Fibroblast of pulmonary artery (primary cell): ENCODE data around the gene GSE1.

ENCODE experiments used
- DNase-seq: peaks from one replicate; pipeline ENCODE4 v3.0.0-alpha.2; 2010; ENCODE audit warnings: low read depth
- H3K4me3 ChIP-seq: replicated peaks from 2 replicates; pipeline ENCODE4 v1.5.1; 2011; ENCODE audit warnings: low read depth, mild to moderate bottlenecking, control low read depth, low read length, moderate library complexity
- CTCF ChIP-seq: IDR thresholded peaks from 2 replicates; pipeline ENCODE4 v1.5.1; 2011; ENCODE audit warnings: mild to moderate bottlenecking, control low read depth, low read length, inconsistent platforms; ENCODE audit errors: missing control alignments

The GSE1 gene

GRCh38 chr16:85653290-85653891, 40.3 kb downstream of the GSE1 start:
- no peak for TF ChIP-seq CTCF
- peak; percentile 8 for DNase-seq
- H3K4me3 ChIP-seq = no peak overlapping the region

GRCh38 chr16:85654251-85655095, 41.4 kb downstream of the GSE1 start:
- H3K4me3 ChIP-seq = no peak overlapping the region
- TF ChIP-seq CTCF = no peak
- no peak for DNase-seq

GRCh38 chr16:85655216-85656129, 42.4 kb downstream of the GSE1 start:
- no peak for TF ChIP-seq CTCF
- no peak overlapping the region for H3K4me3 ChIP-seq
- DNase-seq = no peak

- no peak for DNase-seq
These were observed 43.5 kb downstream of the GSE1 start for GRCh38 chr16:85656351-85657266.

GRCh38 chr16:85657267-85657650, 44.1 kb downstream of the GSE1 start:
- no peak overlapping the region for H3K4me3 ChIP-seq
- no peak for TF ChIP-seq CTCF
- DNase-seq = no peak

More at GRCh38 chr16:85656351-85657266, 43.5 kb downstream of the GSE1 start:
- no peak for TF ChIP-seq CTCF
- H3K4me3 ChIP-seq = no peak overlapping the region

- no peak overlapping the region for H3K4me3 ChIP-seq
- DNase-seq = no peak
- no peak for TF ChIP-seq CTCF
These were observed 44.9 kb downstream of the GSE1 start for GRCh38 chr16:85657996-85658395.
